Gastrocnemius medialis (tissue), 4 donors: Measurements from ENCODE around the gene ST8SIA6.

ENCODE experiments used
- POLR2A ChIP-seq, 2 donors: fragments of 450-650 bp; IDR thresholded peaks; one replicate each; pipeline ENCODE4 v1.6.1; 2017; ENCODE audit warnings: antibody characterized with exemption in 2 of 2, mild to moderate bottlenecking in 2 of 2, moderate library complexity in 2 of 2
- TF ChIP-seq, protein P1 (sequence below), 5 experiments: fragments of 450-650 bp in 3 of 5; fragments of 200-600 bp in 2 of 5; sonication (generic) in 2 of 5; IDR thresholded peaks in 4 of 5; conservative IDR thresholded peaks in 1 of 5; 1 replicate in 4 of 5; 2 replicates in 1 of 5; pipeline ENCODE4 v1.5.1; 2016 to 2019; ENCODE audit warnings: antibody characterized with exemption in 5 of 5, mild to moderate bottlenecking in 3 of 5, moderate library complexity in 3 of 5

DNA sequence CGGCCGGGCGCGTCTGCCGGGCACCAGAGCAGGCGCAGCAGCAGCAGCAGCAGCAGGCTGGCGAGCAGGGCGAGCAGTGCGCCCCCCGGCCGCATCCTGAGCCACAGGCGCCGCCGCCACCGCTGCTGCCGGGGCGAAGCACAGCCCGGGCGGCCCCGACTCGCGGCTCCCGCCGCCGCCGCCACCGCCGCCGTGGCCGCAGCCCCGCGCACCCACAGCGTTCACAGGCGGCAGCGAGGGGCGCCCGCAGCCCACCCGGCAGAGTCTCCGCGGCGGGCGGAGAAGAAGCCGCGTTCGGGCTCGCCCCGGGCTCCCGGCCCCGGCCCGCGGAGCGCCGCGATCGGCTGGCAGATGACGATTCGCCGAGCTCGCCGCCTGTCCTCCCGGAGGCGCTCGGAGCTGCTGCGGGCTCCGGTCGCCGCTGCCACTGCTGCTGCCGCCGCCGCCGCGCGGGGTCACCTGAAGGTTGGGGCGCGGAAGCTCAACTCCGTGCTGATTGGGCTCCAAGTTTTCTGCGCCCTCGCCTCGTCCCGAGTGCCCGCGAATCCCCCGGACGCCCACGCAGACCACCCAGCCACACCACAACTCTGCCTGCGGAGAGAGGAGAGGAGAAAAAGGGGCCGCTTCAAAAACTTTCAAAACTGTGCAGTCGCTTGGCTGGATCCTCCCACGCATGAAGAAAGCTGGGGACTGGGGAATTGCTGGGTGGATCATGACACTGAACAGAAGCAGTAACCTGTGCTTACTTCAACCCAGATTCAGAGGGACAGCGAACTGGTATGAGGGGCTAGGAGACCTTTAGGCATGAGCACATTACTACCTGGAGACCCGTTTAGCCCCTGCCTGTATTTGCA is at the start of gene ST8SIA6:
- TF ChIP-seq, protein P1, sequence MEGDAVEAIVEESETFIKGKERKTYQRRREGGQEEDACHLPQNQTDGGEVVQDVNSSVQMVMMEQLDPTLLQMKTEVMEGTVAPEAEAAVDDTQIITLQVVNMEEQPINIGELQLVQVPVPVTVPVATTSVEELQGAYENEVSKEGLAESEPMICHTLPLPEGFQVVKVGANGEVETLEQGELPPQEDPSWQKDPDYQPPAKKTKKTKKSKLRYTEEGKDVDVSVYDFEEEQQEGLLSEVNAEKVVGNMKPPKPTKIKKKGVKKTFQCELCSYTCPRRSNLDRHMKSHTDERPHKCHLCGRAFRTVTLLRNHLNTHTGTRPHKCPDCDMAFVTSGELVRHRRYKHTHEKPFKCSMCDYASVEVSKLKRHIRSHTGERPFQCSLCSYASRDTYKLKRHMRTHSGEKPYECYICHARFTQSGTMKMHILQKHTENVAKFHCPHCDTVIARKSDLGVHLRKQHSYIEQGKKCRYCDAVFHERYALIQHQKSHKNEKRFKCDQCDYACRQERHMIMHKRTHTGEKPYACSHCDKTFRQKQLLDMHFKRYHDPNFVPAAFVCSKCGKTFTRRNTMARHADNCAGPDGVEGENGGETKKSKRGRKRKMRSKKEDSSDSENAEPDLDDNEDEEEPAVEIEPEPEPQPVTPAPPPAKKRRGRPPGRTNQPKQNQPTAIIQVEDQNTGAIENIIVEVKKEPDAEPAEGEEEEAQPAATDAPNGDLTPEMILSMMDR (IDR thresholded peaks at IDR 0.05 in 4 of 5, conservative IDR thresholded peaks at IDR 0.05 in 1 of 5), result no peak
- no peak for TF ChIP-seq POLR2A (IDR thresholded peaks at IDR 0.05)
